GM19372 (cell line): ENCODE results near the gene TMEM164.
"Not testable (repeated sequence)": the region's sequence is repeated elsewhere in the genome, so short reads cannot be mapped to it uniquely, and the experiment has no call there.

Experiments used
- ATAC-seq: cut with Tn5 transposase; IDR thresholded peaks from one replicate; pipeline ENCODE4 v1.9.1; 2021; ENCODE audit warnings: mild to moderate bottlenecking, low read depth, moderate library complexity; ENCODE audit not compliant: unreplicated experiment

TMEM164 gene

DNA sequence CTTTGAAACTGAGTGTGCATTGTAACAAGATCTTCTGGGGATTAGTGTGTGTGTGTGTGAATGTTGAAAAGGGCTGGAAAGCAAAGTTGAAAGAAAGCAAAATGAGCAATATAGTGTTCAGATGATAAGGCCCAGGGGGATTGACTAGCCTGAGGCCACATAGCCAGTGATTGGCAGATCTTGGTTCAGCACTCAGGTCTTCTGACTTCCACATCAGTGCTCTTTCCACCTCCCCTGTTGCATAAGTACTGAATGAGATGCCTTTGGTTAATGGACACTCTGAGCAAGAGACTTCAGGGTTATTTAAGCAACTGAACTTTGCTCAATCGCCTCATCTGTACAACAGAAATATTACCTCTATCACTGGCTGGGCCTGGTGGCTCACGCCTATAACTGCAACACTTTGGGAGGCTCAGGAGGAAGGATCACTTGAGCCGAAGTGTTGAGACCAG, 120.4 kb downstream of the TMEM164 start:
- no peak for ATAC-seq

DNA sequence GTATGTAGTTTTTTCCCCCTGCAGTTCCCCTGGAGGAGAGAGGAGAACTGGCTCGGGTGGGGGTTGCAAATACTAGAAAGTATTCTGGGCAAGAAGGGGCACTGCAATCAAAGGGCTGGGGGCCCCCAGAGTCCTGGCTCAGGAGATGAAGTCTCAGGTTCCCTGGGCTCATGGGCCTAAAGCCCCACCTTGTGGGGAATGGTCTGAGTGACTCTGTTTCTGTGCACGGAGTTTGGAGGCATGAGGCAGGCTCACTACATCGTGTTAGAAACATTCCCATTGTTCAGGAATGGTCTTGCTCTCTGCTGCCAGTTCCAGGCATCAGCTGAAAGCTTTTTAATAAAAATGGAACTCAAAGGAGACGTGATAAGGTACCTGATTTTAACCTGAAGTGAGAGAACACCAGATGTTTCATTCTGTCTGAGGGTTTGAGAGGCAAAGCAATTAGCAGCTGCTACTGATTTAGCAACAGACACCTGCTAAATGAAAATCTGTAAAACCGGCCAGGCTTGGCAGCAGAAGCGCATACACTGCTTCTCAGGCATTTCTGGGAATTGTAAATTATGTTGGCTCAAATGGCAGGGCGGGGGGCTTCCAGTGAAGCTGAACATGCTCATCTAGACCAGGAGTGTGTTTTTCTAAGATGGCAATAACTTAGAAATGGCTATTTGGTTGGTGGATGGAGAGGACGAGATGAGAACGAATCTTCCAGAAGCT, 122.7 kb downstream of the TMEM164 start:
- ATAC-seq = no peak

GRCh38 chrX:110131031-110131430, 128.1 kb downstream of the TMEM164 start:
- no peak for ATAC-seq

DNA sequence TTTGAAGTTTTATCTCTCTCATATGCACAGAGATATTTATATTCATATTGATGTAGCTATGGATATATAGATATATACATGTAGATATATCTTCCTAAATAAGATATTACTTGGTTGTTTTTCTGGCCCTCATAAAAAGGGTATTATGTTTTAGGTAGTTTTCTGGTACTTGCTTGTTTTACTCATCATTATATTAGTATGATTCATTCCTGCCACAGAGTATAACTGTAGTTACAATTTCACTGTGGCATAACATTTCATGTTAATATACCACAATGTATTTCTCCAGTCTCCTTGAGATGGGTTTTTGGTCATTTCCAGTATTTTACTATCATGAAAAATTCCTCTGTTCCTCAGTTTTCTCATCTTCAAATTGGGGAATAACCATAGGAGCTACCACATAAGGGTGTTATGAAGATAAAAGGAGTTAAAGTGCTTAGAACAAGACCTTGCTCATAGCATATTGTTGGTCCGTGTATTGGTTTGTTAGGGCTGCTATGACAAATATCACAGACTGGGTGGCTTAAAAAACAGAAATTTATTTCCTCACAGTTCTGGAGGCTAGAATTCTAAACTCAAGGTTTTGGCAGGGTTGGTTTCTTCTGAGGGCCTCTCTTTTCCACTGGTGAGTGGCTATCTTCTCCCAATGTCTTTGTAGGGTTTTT, 129.7 kb downstream of the TMEM164 start:
- ATAC-seq = no peak

DNA sequence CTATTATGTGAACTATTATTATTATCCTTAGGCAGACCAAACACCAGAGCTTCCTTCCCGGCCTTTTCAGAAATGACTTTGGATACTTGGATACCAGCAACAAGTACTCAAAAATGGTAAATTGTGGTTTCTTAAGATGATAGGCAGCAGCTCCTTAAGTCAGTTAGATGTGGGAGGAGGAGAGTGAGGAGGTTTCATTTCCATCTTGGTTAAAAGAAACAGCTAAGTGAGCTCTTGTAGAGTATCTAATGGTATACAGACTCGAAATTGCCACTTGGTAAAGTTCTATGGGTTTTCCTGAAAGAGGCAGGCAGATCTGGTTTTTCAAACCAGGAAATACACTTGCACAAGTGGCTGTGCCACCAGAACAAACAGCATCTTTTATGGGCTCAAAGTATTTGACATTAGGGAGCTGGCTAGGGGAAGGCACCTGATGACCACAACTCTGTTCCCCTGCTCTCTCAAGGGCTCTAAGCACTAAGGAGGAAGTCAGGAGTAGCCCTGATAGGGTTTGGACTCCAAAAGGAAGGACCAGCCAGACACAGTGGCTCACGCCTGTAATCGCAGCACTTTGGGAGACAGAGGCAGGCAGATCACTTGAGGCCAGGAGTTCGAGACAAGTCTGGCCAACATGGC, 130.9 kb downstream of the TMEM164 start:
- ATAC-seq = no peak

DNA sequence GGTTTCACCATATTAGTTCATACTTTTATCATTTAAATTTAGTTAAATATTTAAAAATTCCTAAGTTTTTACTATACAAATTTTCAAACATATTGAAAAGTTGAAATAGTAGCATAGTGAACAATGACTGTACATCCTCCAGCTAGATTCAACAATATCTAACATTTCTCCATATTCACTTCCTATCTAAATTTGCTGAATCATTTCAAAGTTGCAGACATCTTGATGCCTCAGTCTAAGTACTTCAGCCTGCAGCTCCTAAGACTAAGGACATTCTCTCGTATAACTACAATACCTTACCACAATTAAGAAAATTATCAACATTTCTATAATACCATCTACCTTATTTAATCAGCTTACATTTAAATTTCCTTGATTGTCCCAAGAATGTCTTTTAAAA, 132.7 kb downstream of the TMEM164 start:
- ATAC-seq = no peak

GRCh38 chrX:110136136-110136535, 133.2 kb downstream of the TMEM164 start:
- ATAC-seq = no peak

DNA sequence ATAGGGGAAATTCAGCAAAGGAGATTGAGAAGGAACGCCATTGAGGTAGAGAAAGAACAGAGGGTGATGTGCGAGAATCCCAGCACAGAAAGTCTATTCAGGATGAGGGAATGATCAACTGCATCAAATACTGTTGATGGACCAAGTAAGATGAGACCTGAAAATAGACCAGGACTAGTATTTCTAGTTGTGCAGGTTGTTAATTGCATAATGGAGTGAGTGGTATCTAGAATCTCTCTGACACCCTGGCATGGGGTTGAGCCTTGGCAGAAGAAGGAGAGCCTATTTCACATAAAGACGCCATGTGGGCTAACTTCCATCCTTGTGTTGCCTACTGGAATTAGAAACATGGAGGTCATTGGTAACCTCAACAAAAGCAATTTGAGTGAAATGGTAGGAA, 135.6 kb downstream of the TMEM164 start:
- no peak for ATAC-seq

GRCh38 chrX:110139172-110139571, 136.3 kb downstream of the TMEM164 start:
- no peak for ATAC-seq

GRCh38 chrX:110142096-110142495, 139.2 kb downstream of the TMEM164 start:
- no peak for ATAC-seq

DNA sequence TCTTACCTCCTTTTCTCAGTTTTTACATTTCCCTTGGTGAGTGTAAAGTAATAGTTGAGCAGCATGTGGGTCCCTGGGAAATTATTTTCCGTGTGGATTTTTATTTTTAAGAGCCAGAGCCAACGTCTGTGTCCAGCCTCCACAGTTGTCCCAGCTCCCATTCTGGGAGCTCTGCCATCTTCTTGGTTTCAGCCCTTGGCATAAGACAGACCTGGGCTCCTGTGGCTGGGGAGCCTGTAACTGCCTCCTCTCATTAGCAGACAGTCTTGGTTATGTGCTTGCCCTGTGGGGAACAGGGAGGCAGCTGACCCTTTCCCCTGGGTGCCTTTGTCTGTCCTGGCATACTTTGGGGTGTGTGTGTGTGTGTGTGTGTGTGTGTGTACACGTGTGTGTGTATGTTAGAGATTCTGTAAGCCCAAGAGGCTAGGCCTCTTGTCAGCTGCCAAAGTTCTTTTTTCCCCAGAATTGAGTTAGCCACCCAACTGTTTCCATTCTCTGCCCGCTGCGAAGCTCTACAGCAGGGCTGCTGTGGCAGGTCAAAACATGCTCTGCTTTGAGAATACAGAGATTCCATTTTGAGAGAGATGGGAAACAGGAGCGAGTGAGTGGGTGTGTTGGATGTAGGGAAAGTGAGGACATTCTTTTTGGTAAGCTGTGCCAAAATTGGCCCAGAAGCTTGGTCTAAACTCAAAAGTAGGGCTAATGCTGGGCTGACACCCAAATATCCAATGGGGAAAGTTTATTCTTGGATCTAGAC, 140.7 kb downstream of the TMEM164 start:
- no peak for ATAC-seq

DNA sequence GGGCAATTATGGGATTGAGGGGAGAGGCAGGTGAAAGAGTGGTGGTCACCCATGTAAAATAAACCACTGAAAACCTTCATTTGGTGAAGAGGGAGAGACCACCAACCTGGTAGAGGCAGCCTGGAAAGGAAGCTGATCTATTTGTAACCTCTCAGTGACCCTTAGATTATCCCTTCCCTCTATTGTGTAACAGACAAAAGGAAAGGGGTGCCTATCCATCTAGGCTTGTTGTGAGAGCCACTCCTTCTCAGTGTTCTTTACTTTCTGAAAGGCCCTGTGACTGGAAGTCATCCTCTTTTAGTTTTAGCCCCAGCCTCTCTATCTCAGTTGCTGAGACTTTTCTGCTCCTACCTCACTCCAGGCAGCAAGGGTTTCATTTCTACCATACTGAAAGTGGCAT, 142.4 kb downstream of the TMEM164 start:
- no peak for ATAC-seq

GRCh38 chrX:110145854-110146253, 142.9 kb downstream of the TMEM164 start:
- ATAC-seq = no peak

DNA sequence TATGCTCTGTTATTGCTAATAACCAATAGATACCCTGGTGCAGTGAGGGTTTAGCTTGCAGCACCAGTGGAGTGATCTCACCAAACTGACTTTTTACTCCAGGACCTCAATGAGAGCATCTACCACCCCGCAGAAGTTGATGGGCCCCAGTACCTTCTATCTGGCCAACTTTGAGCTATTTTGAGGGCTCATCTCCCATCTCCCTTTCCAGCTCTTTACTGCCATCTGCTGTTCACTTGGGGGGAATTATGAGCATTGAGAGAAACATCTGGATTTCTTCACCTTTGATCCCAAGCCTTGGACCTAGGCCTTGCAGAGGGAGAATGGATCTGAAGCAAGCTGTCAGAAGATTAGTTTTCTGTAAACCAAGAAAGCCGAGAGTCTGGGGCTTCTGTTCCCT, 143.6 kb downstream of the TMEM164 start:
- ATAC-seq = no peak

GRCh38 chrX:110153244-110153643, 150.3 kb downstream of the TMEM164 start:
- no peak for ATAC-seq

DNA sequence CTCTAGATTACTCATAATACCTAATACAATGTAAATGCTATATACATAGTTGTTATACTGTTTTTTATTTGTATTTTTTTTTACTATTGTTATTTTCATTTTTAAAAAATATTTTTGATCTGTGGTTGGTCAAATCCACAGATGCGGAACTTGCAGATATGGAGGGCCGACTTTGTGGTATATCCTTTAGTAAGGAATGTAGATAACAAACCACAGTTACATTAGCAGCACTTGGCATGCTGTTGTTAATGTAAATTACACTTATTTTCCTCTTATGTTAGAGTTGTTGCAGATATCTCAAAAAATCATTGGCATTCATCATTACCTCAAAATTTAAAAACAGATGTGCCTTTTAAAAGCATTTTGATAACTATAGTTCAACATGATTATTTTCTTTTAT, 151.0 kb downstream of the TMEM164 start:
- ATAC-seq = no peak

DNA sequence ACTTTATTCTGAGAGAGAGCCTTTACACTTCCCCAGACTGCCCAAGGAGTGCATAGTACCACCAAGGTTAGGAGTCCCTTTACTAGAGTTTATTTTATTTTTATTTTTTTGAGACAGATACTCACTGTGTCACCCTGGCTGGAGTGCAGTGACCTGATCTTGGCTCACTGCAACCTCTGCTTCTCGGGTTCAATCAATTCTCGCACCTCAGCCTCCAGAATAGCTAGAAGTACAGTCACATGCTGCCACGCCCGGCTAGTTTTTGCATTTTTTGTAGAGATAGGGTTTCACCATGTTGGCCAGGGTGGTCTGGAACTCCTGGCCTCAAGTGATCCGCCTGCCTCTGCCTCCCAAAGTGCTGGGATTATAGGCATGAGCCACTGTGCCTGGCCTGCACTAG, 151.4 kb downstream of the TMEM164 start:
- ATAC-seq = not testable (repeated sequence)

GRCh38 chrX:110155759-110156158, 152.8 kb downstream of the TMEM164 start:
- ATAC-seq = no peak

DNA sequence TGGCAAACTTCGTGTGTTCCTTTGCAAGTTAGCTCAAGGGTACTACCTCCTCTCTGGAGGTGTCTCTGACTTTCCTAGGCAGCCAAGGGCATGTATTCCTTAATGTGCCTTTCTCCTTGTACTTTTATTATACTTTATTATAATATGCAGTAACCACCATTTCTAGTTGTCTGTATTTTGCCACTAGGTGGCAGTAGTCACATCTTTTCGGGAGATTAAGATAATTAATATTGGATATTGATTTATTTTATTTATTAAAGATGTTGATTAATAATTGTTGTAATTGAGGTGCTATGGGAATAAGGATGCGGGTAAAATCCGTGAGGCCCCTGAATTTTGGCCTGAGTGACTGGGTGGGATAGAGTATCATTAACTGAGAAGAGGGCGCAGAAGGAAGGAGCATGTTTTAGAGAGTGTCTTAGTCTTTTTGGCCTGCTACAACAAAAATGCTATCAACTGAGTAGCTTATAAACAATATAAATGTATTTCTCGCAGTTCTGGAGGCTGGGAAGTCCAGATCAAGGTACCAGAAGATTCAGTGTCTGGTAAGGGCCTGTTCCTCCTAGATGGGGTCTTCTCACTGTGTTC, 153.3 kb downstream of the TMEM164 start:
- no peak for ATAC-seq

- no peak for ATAC-seq
Observed at GRCh38 chrX:110157444-110157843, 154.5 kb downstream of the TMEM164 start.

GRCh38 chrX:110159235-110159634, 156.3 kb downstream of the TMEM164 start:
- ATAC-seq = no peak
